Islet of Langerhans (tissue), 1 donor: ENCODE results near the gene OR1S1.
"Not testable (repeated sequence)": the region's sequence is repeated elsewhere in the genome, so short reads cannot be mapped to it uniquely, and the experiment has no call there.

Source experiments
- FAIRE-seq: peaks from one replicate; lab custom pipeline; 2011; peaks lifted over from hg19 to GRCh38; lab: Jason Lieb, UNC

OR1S1 gene

GRCh38 chr11:58212420-58212819, at the start of gene OR1S1:
TSS of gene OR1S1 (plus strand) at chr11:58212720.
- FAIRE-seq, result not testable (repeated sequence)

- no peak for FAIRE-seq
Measured at GRCh38 chr11:58164389-58164788, 48.1 kb upstream of the OR1S1 start.

GRCh38 chr11:58164990-58165389, 47.5 kb upstream of the OR1S1 start:
- FAIRE-seq, result no peak

DNA sequence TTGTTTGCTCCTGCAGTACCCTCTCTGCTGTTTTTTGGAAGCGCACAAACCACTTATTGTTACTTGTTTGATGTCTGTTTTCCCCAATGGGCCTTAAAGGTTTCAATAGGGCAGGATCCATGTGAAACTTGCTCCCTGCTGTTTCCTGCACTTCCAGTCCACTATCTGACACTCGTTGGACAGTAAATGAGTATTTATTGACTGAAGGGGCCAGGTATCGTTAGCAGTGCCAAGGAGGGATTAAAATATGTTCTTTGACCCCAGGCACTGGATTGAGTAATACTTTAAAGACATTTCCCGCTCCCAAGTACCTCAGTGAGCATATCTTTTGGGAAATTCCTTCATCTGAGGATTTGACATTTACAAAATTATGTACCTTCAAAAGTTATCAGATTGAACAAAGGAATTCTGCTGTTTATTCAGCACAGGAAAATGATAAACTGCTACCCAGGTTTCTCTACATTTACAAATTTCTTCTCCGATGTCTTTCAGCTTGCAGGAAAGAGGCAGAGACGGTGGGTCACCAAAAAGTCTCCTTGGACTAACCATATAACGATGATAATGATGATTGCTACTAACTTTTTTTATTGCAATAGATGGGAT, 46.9 kb upstream of the OR1S1 start:
- no peak for FAIRE-seq

- FAIRE-seq, result no peak
Measured at GRCh38 chr11:58177409-58178054, 35.0 kb upstream of the OR1S1 start.

- FAIRE-seq, result no peak
Measured at GRCh38 chr11:58178444-58178843, 34.1 kb upstream of the OR1S1 start.

DNA sequence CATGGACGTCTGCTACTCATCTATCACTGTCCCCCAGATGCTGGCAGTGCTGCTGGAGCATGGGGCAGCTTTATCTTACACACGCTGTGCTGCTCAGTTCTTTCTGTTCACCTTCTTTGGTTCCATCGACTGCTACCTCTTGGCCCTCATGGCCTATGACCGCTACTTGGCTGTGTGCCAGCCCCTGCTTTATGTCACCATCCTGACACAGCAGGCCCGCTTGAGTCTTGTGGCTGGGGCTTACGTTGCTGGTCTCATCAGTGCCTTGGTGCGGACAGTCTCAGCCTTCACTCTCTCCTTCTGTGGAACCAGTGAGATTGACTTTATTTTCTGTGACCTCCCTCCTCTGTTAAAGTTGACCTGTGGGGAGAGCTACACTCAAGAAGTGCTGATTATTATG, 32.9 kb upstream of the OR1S1 start:
- FAIRE-seq, result no peak

GRCh38 chr11:58186938-58187337, 25.6 kb upstream of the OR1S1 start:
- FAIRE-seq, result no peak

- FAIRE-seq, result no peak
Measured at GRCh38 chr11:58188770-58189169, 23.8 kb upstream of the OR1S1 start, which contains the start of gene OR9Q2. TSS of gene OR9Q2 (plus strand) at chr11:58189070. CDS start at chr11:58190491, 1,421 bp downstream.

DNA sequence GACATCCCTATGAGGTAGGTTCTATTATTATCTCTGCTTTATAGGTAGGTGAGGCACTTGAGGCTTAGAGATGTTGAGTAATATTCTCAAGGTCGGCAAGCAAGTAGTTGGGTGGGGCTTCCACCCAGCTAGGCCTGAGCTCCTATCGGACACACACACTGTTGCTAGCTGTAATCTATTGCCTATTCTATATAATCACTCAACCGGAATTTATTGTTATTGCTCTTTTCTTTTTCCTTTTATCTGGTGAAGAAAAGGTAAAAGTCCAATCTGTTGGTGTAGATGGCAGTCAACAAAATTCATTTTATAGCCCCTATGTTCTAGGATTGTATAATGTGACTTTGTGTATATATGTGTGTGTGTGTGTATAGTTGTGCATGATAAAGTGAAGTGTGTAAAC, 20.3 kb upstream of the OR1S1 start:
- FAIRE-seq, result no peak

DNA sequence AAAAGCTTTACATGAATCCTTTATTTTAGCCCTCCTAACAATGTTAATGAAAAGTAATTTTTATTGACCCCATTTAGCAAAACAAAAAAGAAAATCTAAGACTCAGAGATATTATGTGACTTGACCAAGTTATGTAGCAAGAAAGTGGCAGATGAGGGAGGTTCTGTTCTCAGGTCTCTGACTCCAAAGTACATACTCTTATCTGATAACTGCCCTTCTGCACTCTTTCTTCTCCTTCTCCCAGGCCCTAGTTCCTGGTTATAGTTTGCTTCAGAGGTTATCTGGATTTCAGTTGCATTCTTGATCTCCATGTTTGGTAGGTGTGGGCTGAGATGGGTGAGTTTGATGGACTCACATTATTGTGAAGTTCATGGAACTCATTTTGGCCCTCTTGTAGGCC, 19.1 kb upstream of the OR1S1 start:
- no peak for FAIRE-seq

- FAIRE-seq, result no peak
Measured at GRCh38 chr11:58195939-58196338, 16.6 kb upstream of the OR1S1 start.

DNA sequence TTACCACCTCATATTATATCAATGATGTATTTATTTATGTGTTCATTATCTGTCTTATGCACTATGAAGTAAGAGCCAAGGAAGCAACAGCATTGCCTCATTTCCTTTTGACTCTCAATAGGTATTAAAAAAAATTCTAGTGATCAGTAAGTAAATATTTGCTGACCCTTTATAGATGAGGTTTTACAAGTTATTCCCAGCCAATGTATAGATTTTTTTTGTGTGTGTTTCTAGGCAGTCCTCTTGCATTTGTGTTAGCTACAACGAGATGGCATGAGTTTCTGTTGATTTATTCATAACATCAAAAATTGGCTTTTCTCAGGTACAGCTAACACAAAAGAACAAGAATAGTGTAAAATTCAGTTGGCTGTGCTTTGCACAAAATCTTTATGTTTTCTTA, 13.2 kb upstream of the OR1S1 start:
- no peak for FAIRE-seq

- no peak for FAIRE-seq
Measured at GRCh38 chr11:58204042-58204441, 8.5 kb upstream of the OR1S1 start, which contains the start of gene OR1S2. TSS of gene OR1S2 (minus strand) at chr11:58204142. CDS start at chr11:58204142, 0 bp downstream.

GRCh38 chr11:58216476-58216875, 4.0 kb downstream of the OR1S1 start:
- no peak for FAIRE-seq

DNA sequence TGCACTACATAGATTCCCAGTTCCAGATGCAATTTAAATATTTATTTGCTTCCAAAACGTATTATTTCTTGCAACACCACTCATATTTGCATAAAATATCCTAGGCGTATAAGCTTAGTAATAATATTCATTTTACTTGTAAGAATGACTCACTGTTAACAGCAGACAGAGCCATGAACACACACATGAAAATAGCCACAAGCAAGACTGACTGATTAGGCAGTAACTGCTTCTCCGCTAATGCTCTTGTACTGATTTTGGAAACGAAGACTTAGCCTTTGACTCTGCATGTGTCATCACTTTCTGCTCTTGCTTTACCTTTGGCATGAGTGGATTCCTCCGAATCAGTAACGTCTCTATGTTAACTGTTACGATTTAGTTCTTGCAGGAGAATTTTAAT, 10.2 kb downstream of the OR1S1 start:
- FAIRE-seq, result no peak

GRCh38 chr11:58227956-58228615, 15.6 kb downstream of the OR1S1 start:
- FAIRE-seq, result no peak

DNA sequence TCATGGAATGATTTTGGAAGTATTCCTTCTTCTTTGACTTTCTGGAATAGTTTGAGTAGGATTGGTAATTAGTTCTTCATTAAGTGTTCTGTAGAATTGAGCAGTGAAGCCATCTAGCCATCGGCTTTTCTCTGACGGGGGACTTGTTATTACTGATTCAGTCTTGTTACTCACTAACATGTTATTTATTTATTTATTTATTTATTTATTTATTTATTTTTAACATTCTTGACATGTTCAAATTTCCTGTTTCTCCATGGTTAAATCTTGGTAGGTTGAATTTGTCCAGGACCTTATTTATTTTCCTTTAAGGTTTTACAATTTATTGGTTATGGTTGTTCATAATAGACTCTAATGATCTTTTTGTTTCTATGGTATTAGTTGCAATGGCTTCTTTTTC, 31.4 kb downstream of the OR1S1 start:
- FAIRE-seq, result no peak

- no peak for FAIRE-seq
Measured at GRCh38 chr11:58254936-58255335, 42.4 kb downstream of the OR1S1 start.

- no peak for FAIRE-seq
Measured at GRCh38 chr11:58259983-58260382, 47.5 kb downstream of the OR1S1 start.
